Measurements from ENCODE around the gene PTGDS. TPM values are rescaled to one million over a fixed set of nuclear protein-coding genes. Genes with fewer than 3 reads are reported as not detected.
A peak's percentile ranks its signal among the peaks of the same experiment; 100 is the strongest.
"Not testable (repeated sequence)": the region's sequence is repeated elsewhere in the genome, so short reads cannot be mapped to it uniquely, and the experiment has no call there.

The PTGDS gene
- total and polyA plus RNA-seq, 12 donors, result 1,129 to 5,119 (median 3,777) TPM

DNA sequence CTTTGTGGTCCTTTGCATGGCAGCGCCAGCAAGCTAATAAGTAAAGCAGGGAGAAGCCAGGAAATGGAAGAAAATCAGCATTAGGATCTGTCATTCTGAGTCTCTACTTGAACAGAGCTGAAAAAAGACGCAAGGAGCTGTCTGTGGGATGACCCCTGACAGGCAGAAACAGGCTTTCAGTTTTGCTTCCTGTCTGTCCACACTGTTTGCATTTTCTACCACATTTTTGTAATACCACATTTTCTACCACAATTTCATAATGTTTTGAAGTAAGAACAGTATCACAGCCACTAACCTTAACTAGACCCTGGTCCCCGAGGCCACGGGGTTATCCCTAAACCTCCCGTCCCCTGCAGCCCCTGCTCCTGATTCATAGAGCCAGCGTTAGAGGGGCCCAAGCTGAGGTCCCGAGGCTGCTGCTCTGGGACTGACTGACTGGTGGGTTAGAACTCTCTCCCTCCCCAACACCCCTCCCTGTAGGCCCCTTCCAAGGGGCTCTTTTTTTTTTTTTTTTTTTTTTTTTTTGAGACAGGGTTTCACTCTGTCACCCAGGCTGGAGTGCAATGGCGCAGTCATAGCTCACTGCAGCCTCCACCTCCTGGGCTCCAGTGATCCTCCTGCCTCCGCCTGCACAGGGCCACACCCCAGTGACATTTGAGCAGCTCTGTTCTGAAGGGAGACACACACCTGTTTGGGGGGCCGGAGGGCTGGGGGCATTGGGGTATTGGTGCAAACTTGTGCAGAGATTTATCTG lies 23.1 kb downstream of the PTGDS start:
- intact Hi-C loops (cut with DNase I), result no loop called here
- WGBS, 2 donors, result 72 to 80% methylated on average over 10 of the region's 10 CpGs
- DNase-seq (no peak), ATAC-seq (no peak)
- H3K9me3 ChIP-seq, result peaks cover 0 to 11% (median 0%) of the 10 kb centered on the region in 11 donors
- H3K4me3 ChIP-seq, result no peak overlapping the region
- no peak for TF ChIP-seq CTCF (IDR thresholded peaks at IDR 0.05)
- peak overlapping the region in 2 of 10 donors; percentile 15 to 80 for H3K27ac ChIP-seq
- H3K4me1 ChIP-seq, result peaks cover 5 to 55% (median 18%) of the 10 kb centered on the region in 9 donors
- no peaks in the 10 kb centered on the region for H3K36me3 ChIP-seq
- H3K27me3 ChIP-seq, result peaks cover 0 to 24% (median 4%) of the 10 kb centered on the region in 7 donors

GRCh38 chr9:137001857-137002645 lies 24.7 kb downstream of the PTGDS start:
- Histone ChIP-seq H3K4me1 (peaks cover 0 to 45% (median under 1%) of the 10 kb centered on the region in 9 donors), H3K27me3 (peaks cover 0 to 7% (median 0%) of the 10 kb centered on the region in 7 donors), H3K27ac (no peak overlapping the region), H3K9me3 (peaks cover 0 to 13% (median 0%) of the 10 kb centered on the region in 11 donors), H3K4me3 (no peak overlapping the region), H3K36me3 (no peaks in the 10 kb centered on the region)
- TF ChIP-seq CTCF (IDR thresholded peaks at IDR 0.05), result no peak
- ATAC-seq (no peak), DNase-seq (no peak)
- 87 to 91% methylated on average over 20 of the region's 20 CpGs for WGBS, 2 donors
- intact Hi-C loops (cut with DNase I), result no loop called here

- intact Hi-C loops (cut with DNase I), result no loop called here
- peaks cover 0 to 39% (median 0%) of the 10 kb centered on the region in 9 donors for H3K4me1 ChIP-seq
- DNase-seq (no peak), ATAC-seq (no peak)
- 86 to 88% methylated on average over 10 of the region's 10 CpGs for WGBS, 2 donors
- H3K4me3 ChIP-seq, result no peak overlapping the region
- H3K36me3 ChIP-seq, result peaks cover 0 to 2% (median 0%) of the 10 kb centered on the region in 9 donors
- peaks cover 0 to 13% (median 0%) of the 10 kb centered on the region in 11 donors for H3K9me3 ChIP-seq
- TF ChIP-seq CTCF (IDR thresholded peaks at IDR 0.05), result no peak
- H3K27ac ChIP-seq, result no peak overlapping the region
- peaks cover 0 to under 1% (median 0%) of the 10 kb centered on the region in 7 donors for H3K27me3 ChIP-seq
These were observed 25.3 kb downstream of the PTGDS start for GRCh38 chr9:137002646-137003041.

DNA sequence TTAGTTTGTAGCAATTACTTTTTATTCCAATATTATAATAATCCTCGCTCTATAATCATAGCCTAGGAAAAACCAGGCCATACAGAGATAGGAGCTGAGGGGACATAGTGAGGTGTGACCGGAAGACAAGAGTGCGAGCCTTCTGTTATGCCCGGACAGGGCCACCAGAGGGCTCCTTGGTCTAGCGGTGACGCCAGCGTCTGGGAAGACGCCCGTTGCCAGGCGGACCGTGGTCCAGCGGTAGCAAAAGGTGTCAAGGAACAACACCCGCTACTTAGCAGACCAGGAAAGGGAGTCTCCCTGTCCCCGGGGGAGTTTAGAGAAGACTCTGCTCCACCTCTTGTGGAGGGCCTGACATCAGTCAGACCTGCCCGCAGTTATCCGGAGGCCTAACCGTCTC lies 27.0 kb downstream of the PTGDS start:
- H3K36me3 ChIP-seq, result peaks cover 0 to 14% (median 0%) of the 10 kb centered on the region in 9 donors
- H3K4me3 ChIP-seq; H3K27me3 ChIP-seq; ATAC-seq; DNase-seq; intact Hi-C loops (cut with DNase I); H3K27ac ChIP-seq: not testable (repeated sequence)
- 40 to 47% methylated on average over 17 of the region's 17 CpGs for WGBS, 2 donors
- TF ChIP-seq CTCF (IDR thresholded peaks at IDR 0.05), result peak in 8 of 9 donors; percentile 13 to 50 (median 39)
- peaks cover 0 to 28% (median 0%) of the 10 kb centered on the region in 9 donors for H3K4me1 ChIP-seq
- peaks cover 0 to 13% (median 0%) of the 10 kb centered on the region in 11 donors for H3K9me3 ChIP-seq

Data from heart right ventricle (tissue), 16 donors.